ENCODE results near the gene DPY19L3. TPM values are rescaled to one million over a fixed set of nuclear protein-coding genes. Genes with fewer than 3 reads are reported as not detected.

DPY19L3 gene
- total and polyA plus RNA-seq, 2 of the 4 experiments (the other 2 are of a cell fraction) = 29.6 to 36.5 TPM

- no peak overlapping the region for H2AK5ac ChIP-seq (ENCODE audit: low read depth, low read length)
- H3K18ac ChIP-seq (ENCODE audit: low read depth, low read length) = no peak overlapping the region
- no peak overlapping the region for H4K91ac ChIP-seq (ENCODE audit: insufficient read depth, low read depth, low read length)
- no peaks in the 10 kb centered on the region for H3K27me3 ChIP-seq (ENCODE audit: control insufficient read depth, insufficient read depth, low read length)
- H2BK120ac ChIP-seq (ENCODE audit: low read depth, low read length) = no peak overlapping the region
- H3K4me2 ChIP-seq (ENCODE audit: low read depth, low read length) = no peak overlapping the region
- no peak overlapping the region for H4K5ac ChIP-seq (ENCODE audit: low read depth, low read length)
- no peaks in the 10 kb centered on the region for H3K36me3 ChIP-seq (ENCODE audit: control insufficient read depth, insufficient read depth, low read length)
- WGBS, 2 experiments (ENCODE audit: extremely low coverage in 2 of 2, insufficient read length in 1 of 2) = 60% methylated on average over 1 of the region's 3 CpGs; no CpG with 5 or more reads in 1 of the 2 experiments
- no peak overlapping the region for H3K14ac ChIP-seq (replicated peaks; ENCODE audit: low read depth, low read length)
- no peaks in the 10 kb centered on the region for H3K9me1 ChIP-seq (ENCODE audit: insufficient read depth, low read length)
- peaks cover 3% of the 10 kb centered on the region; the same call in 1 of the 2 replicates for H3K9me3 ChIP-seq (ENCODE audit: control insufficient read depth, insufficient read depth, low read length)
- no peak overlapping the region for H3K56ac ChIP-seq (ENCODE audit: extremely low read depth, insufficient read depth, low read length)
- H2BK20ac ChIP-seq (ENCODE audit: low read depth, low read length) = no peak overlapping the region
- H3K4me3 ChIP-seq (ENCODE audit: insufficient read depth, low read depth, low read length) = no peak overlapping the region
- in situ Hi-C loops (cut with MboI; ENCODE audit: low sequenced_read_pairs) (no loop called here), dilution Hi-C loops (cut with HindIII; ENCODE audit: low sequenced_read_pairs, unreplicated experiment) (no loop called here), intact Hi-C loops (cut with micrococcal nuclease) (no loop called here)
- no TSS peak for BruUV-seq (replicated peaks)
- H3K4ac ChIP-seq (ENCODE audit: low read depth, low read length) = no peak overlapping the region
- no peak overlapping the region for H2AFZ ChIP-seq (replicated peaks; ENCODE audit: low read length, poor library complexity)
- no peaks in the 10 kb centered on the region for H3K79me1 ChIP-seq (ENCODE audit: low read depth in 1 of 2, low read length in 2 of 2)
- H3K9ac ChIP-seq (ENCODE audit: low read depth, low read length) = no peak overlapping the region
- ATAC-seq (ENCODE audit: low read depth) (no peak), DNase-seq (no peak)
- H3K4me1 ChIP-seq (ENCODE audit: control insufficient read depth, insufficient read depth, low read length) = no peaks in the 10 kb centered on the region
- H2AK9ac ChIP-seq (replicated peaks; ENCODE audit: low read depth, low read length, poor library complexity) = no peak overlapping the region
- no peak overlapping the region for H2BK5ac ChIP-seq (ENCODE audit: low read depth, low read length, poor library complexity, severe bottlenecking)
- no peak overlapping the region for H4K8ac ChIP-seq (ENCODE audit: low read depth in 2 of 2, low read length in 2 of 2)
- no peak overlapping the region for H3K27ac ChIP-seq (ENCODE audit: insufficient read depth, low read length)
- H2BK15ac ChIP-seq (ENCODE audit: low read depth, low read length) = no peak overlapping the region
- no peak overlapping the region for H3K23ac ChIP-seq (ENCODE audit: low read depth, low read length)
- ChIA-PET POLR2A (ENCODE audit: unreplicated experiment) (no interaction called here), CTCF (interaction anchor here (0.6 kb wide), 1 partner anchor 198 kb away, joined by 3 read pairs; no protein-coding TSS in a partner anchor)
- no peaks in the 10 kb centered on the region for H4K20me1 ChIP-seq (ENCODE audit: insufficient read depth, low read length)
- TF ChIP-seq FOS (IDR thresholded peaks at IDR 0.05; ENCODE audit: low read depth, low read length) = no peak
- no peak for TF ChIP-seq RAD21 (IDR thresholded peaks at IDR 0.05; ENCODE audit: low read length)
- no peak for TF ChIP-seq MAZ (IDR thresholded peaks at IDR 0.05; ENCODE audit: borderline replicate concordance, low read depth, low read length)
- TF ChIP-seq CHD1 (IDR thresholded peaks at IDR 0.05; ENCODE audit: low read depth, low read length) = no peak
- no peak for TF ChIP-seq USF2 (IDR thresholded peaks at IDR 0.05; ENCODE audit: low read depth, low read length)
- no peak for TF ChIP-seq BHLHE40 (IDR thresholded peaks at IDR 0.05; ENCODE audit: low read depth, low read length)
- TF ChIP-seq CEBPB (IDR thresholded peaks at IDR 0.05; ENCODE audit: low read depth, low read length) = no peak
- no peak for TF ChIP-seq RFX5 (IDR thresholded peaks at IDR 0.05; ENCODE audit: low read depth, low read length)
- peak; percentile 85 for TF ChIP-seq NFE2L2 (IDR thresholded peaks at IDR 0.05; ENCODE audit: low read depth, low read length)
- peak; percentile 99 for TF ChIP-seq MAFK (IDR thresholded peaks at IDR 0.05; ENCODE audit: low read depth, low read length)
- TF ChIP-seq POLR2A (IDR thresholded peaks at IDR 0.05; ENCODE audit: low read depth, low read length) = no peak
These were observed 126.7 kb downstream of the DPY19L3 start for GRCh38 chr19:32532233-32532632.

Other genes starting within 250 kb of the DPY19L3 start
- 15.0 and 19.9 TPM in 2 replicates for gene ZNF507, start 60.2 kb upstream of the DPY19L3 start, total RNA-seq (2012; rRNA removed)
- gene ZNF507, start 60.2 kb upstream of the DPY19L3 start, polyA plus RNA-seq (2012; rRNA removed) = 8.4 and 9.6 TPM in 2 replicates
- 30.6 and 123 TPM in 2 replicates for gene PDCD5, start 175.4 kb downstream of the DPY19L3 start, total RNA-seq (2012; rRNA removed)
- gene PDCD5, start 175.4 kb downstream of the DPY19L3 start, polyA plus RNA-seq (2012; rRNA removed) = 74.1 and 79.2 TPM in 2 replicates

Measured in IMR-90 (cell line).